GM06990 (cell line): ENCODE data around the gene TEX22.

Source experiments
- DNase-seq: peaks from one replicate; pipeline ENCODE4 v3.0.0-alpha.2; 2011; ENCODE audit not compliant: insufficient read length; ENCODE audit errors: extremely low read depth
- H3K27me3 ChIP-seq: replicated peaks from 2 replicates; pipeline ENCODE4 v1.6.0; 2011; ENCODE audit warnings: low read length; ENCODE audit not compliant: control insufficient read depth, insufficient read depth
- H3K36me3 ChIP-seq: 2 replicates; pipeline ENCODE4 v1.5.1; 2011; ENCODE audit warnings: low read length; ENCODE audit not compliant: control insufficient read depth, insufficient read depth
- H3K4me3 ChIP-seq: replicated peaks from 2 replicates; pipeline ENCODE4 v1.5.1; 2011; ENCODE audit warnings: low read depth, mild to moderate bottlenecking, control low read depth, low read length
- TF ChIP-seq, protein P1 (sequence below): IDR thresholded peaks from 2 replicates; pipeline ENCODE4 v1.5.1; 2011; ENCODE audit warnings: low read length, control low read depth, mild to moderate bottlenecking, inconsistent platforms; ENCODE audit not compliant: insufficient read depth, poor library complexity, severe bottlenecking

Gene TEX22

GRCh38 chr14:105380756-105381155 is 17.6 kb upstream of the TEX22 start:
- no peaks in the 10 kb centered on the region for H3K36me3 ChIP-seq
- TF ChIP-seq, protein P1, sequence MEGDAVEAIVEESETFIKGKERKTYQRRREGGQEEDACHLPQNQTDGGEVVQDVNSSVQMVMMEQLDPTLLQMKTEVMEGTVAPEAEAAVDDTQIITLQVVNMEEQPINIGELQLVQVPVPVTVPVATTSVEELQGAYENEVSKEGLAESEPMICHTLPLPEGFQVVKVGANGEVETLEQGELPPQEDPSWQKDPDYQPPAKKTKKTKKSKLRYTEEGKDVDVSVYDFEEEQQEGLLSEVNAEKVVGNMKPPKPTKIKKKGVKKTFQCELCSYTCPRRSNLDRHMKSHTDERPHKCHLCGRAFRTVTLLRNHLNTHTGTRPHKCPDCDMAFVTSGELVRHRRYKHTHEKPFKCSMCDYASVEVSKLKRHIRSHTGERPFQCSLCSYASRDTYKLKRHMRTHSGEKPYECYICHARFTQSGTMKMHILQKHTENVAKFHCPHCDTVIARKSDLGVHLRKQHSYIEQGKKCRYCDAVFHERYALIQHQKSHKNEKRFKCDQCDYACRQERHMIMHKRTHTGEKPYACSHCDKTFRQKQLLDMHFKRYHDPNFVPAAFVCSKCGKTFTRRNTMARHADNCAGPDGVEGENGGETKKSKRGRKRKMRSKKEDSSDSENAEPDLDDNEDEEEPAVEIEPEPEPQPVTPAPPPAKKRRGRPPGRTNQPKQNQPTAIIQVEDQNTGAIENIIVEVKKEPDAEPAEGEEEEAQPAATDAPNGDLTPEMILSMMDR = no peak

DNA sequence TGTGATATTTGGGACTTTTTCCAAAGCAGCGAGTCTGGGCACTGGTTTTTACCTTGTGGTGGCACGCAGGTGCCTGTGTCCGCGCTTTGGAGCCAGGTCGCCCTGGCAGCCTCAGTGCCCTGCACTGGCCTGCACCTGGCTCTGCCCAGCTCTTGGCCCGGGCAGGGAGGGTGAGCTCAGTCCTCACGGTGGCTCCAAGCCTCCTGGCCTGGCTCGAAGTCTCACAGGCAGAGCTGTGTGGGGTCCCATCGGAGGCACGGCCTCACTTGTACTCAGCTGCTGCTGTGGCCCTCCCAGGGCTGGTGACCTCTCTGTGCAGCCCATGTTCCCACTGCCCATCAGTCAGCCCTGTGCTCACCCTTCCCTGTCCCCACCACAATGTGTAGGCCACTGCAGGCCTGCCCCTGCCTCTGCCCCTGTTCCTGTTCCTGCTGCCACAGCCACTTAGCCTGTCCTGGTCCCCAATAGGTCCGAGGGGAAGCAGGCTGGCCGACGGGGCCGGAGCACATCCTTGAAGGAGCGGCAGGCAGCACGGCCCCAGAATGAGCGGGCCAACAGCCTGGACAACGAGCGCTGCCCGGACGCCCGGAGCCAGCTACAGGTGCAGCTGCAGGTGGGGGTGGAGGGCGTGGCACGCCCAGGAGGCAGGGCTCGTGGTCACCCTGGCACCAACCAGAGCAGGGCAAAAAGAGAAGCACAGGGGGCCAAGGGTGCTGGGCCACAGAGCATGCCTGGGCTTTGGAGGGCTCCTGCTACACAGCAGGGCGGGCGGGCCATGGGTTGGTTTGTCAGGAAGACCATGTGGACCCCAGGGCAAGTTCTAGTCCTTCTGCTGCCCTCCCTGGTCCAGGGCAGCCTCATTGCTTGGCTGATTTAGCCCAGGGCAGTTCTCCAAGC is 16.6 kb upstream of the TEX22 start:
- H3K36me3 ChIP-seq = no peaks in the 10 kb centered on the region
- H3K27me3 ChIP-seq = no peaks in the 10 kb centered on the region
- no peak overlapping the region for H3K4me3 ChIP-seq
- TF ChIP-seq, protein P1 = no peak
- no peak for DNase-seq

More at GRCh38 chr14:105380756-105381155, 17.6 kb upstream of the TEX22 start:
- no peaks in the 10 kb centered on the region for H3K27me3 ChIP-seq
- H3K4me3 ChIP-seq = no peak overlapping the region
- DNase-seq = no peak

DNA sequence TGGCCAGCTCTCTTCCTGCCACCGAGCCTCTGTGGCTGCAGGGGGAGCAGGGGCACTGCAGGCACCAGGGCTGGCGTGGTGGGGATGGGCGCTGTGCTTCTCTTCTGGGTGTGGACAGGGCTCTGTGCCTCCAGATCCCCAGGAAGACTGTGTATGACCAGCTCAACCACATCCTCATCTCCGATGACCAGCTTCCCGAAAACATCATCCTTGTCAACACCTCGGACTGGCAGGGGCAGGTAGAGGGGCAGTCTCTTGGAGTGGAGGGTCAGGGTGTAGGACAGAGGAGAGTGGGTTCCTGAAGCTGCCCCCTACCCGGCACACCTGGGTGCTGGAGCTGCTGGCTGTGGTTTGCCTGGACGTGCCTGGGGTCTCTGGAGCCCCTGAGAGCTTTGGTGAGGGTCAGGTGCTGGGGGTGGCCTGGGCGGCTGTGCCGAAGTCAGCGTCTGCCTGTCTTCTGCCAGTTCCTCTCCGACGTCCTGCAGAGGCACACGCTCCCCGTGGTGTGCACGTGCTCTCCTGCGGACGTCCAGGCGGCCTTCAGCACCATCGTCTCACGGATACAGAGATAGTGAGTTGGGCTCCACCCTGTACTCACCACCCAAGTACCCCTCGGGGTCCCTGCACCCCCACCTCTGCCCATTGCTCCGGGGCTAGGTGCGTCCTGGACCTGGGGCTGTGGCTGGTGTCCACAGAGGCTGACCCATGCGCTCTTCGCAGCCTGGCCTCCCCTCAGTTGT is 15.8 kb upstream of the TEX22 start:
- no peaks in the 10 kb centered on the region for H3K27me3 ChIP-seq
- TF ChIP-seq, protein P1 = no peak
- H3K4me3 ChIP-seq = no peak overlapping the region
- DNase-seq = peak; percentile 1
- no peaks in the 10 kb centered on the region for H3K36me3 ChIP-seq

DNA sequence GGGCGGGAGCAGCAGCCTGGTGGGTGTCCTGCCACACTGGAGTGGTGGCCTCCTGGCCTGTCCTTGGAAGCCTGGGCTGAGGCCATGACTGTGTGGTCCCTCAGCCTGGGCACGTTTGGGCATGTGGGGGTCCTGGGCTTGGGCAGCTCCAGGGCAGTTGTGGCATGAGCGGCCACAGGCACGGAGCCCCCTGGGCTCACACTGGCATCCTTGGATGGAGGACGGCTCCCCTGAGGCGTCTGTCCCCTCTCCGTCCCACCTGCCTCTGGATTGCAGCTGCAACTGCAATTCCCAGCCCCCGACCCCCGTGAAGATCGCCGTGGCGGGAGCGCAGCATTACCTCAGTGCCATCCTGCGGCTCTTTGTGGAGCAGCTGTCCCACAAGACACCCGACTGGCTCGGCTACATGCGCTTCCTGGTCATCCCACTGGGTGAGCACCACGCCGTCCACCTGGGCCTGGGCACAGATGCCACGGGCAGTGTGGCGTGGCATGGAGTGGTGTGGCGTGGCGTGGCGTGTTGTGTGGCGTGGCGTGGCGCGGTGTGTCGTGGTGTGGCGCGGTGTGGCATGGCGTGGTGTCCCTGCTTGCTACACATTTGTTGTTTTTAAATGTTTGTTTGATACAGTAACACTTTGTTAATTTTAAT is 15.1 kb upstream of the TEX22 start:
- H3K36me3 ChIP-seq = no peaks in the 10 kb centered on the region
- TF ChIP-seq, protein P1 = no peak
- DNase-seq = peak; percentile 5
- no peaks in the 10 kb centered on the region for H3K27me3 ChIP-seq
- H3K4me3 ChIP-seq = no peak overlapping the region

GRCh38 chr14:105384041-105384557 is 14.2 kb upstream of the TEX22 start:
- H3K36me3 ChIP-seq = no peaks in the 10 kb centered on the region
- TF ChIP-seq, protein P1 = no peak
- H3K4me3 ChIP-seq = no peak overlapping the region
- DNase-seq = peak; percentile 9
- H3K27me3 ChIP-seq = no peaks in the 10 kb centered on the region
